Measurements from ENCODE around the gene AHRR. TPM values are rescaled to one million over a fixed set of nuclear protein-coding genes. Genes with fewer than 3 reads are reported as not detected.
A peak's percentile ranks its signal among the peaks of the same experiment; 100 is the strongest.
"Not testable (repeated sequence)": the region's sequence is repeated elsewhere in the genome, so short reads cannot be mapped to it uniquely, and the experiment has no call there.

Gene AHRR
- total RNA-seq, 1 donor from 2014 or later, result 2.0 TPM

DNA sequence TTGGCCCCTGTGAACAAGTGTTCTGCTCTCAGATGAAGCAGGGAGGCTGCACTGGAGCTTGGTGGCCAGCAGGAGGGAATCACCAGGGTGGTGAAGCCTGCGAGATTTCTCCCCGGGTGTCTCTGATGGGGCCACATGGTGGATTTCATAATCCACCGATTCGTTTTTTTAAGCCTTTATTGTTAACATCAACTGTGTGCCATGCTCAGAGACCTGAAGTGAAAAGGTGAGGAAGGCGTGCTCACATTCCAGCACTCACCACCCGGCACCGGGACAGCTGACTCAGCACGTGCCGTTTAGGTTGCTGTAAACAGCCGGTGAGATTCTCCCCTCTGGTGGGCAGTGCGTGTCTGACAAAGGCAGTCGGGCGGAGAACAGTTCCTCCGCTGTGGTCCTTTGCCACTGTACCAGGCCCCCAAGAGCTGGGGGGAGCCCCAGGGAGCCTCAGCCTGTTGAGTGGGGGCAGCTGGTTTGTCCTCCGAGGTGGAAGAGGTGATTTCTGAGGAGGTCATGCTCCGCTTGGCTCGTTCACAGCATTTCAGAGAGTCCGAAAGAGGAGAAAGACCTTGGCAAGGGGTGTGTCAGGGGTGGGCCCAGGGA is 12.7 kb upstream of the AHRR start:
- H3K27ac Mint-ChIP-seq (ENCODE audit: unreplicated experiment), result no peak overlapping the region
- TF ChIP-seq, protein P1, sequence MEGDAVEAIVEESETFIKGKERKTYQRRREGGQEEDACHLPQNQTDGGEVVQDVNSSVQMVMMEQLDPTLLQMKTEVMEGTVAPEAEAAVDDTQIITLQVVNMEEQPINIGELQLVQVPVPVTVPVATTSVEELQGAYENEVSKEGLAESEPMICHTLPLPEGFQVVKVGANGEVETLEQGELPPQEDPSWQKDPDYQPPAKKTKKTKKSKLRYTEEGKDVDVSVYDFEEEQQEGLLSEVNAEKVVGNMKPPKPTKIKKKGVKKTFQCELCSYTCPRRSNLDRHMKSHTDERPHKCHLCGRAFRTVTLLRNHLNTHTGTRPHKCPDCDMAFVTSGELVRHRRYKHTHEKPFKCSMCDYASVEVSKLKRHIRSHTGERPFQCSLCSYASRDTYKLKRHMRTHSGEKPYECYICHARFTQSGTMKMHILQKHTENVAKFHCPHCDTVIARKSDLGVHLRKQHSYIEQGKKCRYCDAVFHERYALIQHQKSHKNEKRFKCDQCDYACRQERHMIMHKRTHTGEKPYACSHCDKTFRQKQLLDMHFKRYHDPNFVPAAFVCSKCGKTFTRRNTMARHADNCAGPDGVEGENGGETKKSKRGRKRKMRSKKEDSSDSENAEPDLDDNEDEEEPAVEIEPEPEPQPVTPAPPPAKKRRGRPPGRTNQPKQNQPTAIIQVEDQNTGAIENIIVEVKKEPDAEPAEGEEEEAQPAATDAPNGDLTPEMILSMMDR (IDR thresholded peaks at IDR 0.05; ENCODE audit: partially characterized antibody, unreplicated experiment), result peak; percentile 35
- H3K36me3 Mint-ChIP-seq (ENCODE audit: unreplicated experiment), result no peaks in the 10 kb centered on the region
- DNase-seq, result no peak
- peaks cover 2% of the 10 kb centered on the region for H3K9me3 Mint-ChIP-seq (ENCODE audit: unreplicated experiment)
- peaks cover 1% of the 10 kb centered on the region for H3K27me3 Mint-ChIP-seq (ENCODE audit: unreplicated experiment)
- no peak overlapping the region for H3K4me3 Mint-ChIP-seq (ENCODE audit: unreplicated experiment)
- H3K4me1 Mint-ChIP-seq (ENCODE audit: low read depth, unreplicated experiment), result peaks cover 6% of the 10 kb centered on the region

DNA sequence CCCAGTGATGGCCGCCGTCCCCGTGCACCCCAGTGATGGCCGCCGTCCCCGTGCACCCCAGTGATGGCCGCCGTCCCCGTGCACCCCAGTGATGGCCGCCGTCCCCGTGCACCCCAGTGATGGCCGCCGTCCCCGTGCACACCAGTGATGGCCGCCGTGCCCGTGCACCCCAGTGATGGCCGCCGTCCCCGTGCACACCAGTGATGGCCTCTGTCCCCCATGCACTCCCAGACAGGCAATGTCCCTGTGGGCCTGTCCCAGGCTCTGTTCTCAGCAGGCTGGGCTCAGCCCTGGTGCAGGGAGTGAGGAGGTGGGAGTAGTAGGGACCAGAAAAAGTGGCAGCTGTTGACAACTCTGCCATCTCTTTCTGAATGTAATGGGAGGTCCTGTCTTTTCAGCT is 11.7 kb upstream of the AHRR start:
- not testable (repeated sequence) for H3K36me3 Mint-ChIP-seq (ENCODE audit: unreplicated experiment); H3K4me1 Mint-ChIP-seq (ENCODE audit: low read depth, unreplicated experiment); H3K27ac Mint-ChIP-seq (ENCODE audit: unreplicated experiment); H3K27me3 Mint-ChIP-seq (ENCODE audit: unreplicated experiment); H3K4me3 Mint-ChIP-seq (ENCODE audit: unreplicated experiment); H3K9me3 Mint-ChIP-seq (ENCODE audit: unreplicated experiment); DNase-seq

DNA sequence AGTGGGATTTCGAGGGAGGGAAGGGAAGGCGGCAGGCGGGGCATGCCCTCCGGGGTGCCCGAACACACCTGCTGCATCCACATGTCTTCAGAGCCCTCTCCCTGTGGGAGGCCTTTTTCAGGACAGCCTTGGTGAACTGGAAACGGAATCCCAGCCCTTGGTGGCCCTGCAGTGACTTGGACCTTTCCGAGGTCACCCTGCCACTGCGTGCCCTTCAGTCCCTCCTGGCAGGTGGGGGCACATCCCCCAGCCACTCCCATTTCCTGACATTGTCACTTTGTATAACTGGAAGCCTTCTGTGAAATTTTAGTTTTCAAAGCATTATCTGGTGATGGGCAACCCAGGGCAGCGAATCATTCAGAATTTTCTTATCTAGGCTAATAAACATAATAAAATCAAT is 11.0 kb upstream of the AHRR start:
- DNase-seq, result no peak
- Mint-ChIP-seq H3K4me1 (ENCODE audit: low read depth, unreplicated experiment) (peaks cover 6% of the 10 kb centered on the region), H3K9me3 (ENCODE audit: unreplicated experiment) (peaks cover 2% of the 10 kb centered on the region), H3K27ac (ENCODE audit: unreplicated experiment) (no peak overlapping the region), H3K27me3 (ENCODE audit: unreplicated experiment) (no peaks in the 10 kb centered on the region), H3K36me3 (ENCODE audit: unreplicated experiment) (no peaks in the 10 kb centered on the region), H3K4me3 (ENCODE audit: unreplicated experiment) (no peak overlapping the region)
- TF ChIP-seq, protein P1 (IDR thresholded peaks at IDR 0.05; ENCODE audit: partially characterized antibody, unreplicated experiment), result no peak

DNA sequence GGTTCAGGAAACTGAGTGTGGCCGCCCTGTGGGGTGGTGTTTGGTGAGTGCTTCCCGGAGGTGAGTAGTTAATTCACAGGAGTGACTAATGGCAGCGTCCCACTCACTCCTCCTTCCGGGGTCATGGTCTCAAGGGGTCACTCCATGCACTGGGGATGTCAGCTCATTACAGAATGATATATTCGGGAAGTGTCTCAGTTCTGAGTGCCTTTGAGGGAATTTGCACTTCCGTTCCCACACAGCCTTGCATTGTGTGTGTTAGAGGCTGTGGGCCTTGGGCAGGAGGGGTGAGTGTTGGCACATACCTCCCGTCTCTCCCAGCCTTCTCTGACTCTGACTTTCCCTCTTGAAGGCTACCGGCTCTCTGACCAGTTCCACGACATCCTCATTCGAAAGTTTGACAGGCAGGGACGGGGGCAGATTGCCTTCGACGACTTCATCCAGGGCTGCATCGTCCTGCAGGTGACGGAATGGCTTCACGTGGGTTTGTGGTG is 10.5 kb upstream of the AHRR start:
- DNase-seq, result no peak
- peaks cover 2% of the 10 kb centered on the region for H3K9me3 Mint-ChIP-seq (ENCODE audit: unreplicated experiment)
- H3K27ac Mint-ChIP-seq (ENCODE audit: unreplicated experiment), result no peak overlapping the region
- TF ChIP-seq, protein P1 (IDR thresholded peaks at IDR 0.05; ENCODE audit: partially characterized antibody, unreplicated experiment), result no peak
- no peaks in the 10 kb centered on the region for H3K27me3 Mint-ChIP-seq (ENCODE audit: unreplicated experiment)
- no peak overlapping the region for H3K4me3 Mint-ChIP-seq (ENCODE audit: unreplicated experiment)
- H3K36me3 Mint-ChIP-seq (ENCODE audit: unreplicated experiment), result no peaks in the 10 kb centered on the region
- H3K4me1 Mint-ChIP-seq (ENCODE audit: low read depth, unreplicated experiment), result peaks cover 3% of the 10 kb centered on the region

DNA sequence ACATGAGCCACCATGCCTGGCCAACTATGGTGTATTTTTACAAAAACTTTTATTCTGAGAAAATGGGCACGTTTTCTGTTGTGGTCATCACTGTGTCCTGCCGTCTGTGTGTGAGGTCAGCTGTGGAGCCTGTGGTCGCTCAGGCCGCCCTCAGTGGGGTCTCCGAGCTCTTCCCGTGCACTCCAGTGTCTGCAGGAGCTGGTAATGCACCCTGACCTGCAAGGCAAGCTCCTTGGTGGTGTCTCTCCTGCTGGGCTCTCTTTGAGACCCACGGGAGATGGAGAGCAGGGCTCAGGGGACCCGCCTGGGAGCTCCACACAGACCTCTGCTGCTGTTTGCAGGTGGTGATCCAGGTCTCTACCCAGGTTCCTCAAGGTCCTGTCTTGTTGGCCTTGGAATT is 9.6 kb upstream of the AHRR start:
- H3K4me3 Mint-ChIP-seq (ENCODE audit: unreplicated experiment), result no peak overlapping the region
- H3K9me3 Mint-ChIP-seq (ENCODE audit: unreplicated experiment), result peaks cover 2% of the 10 kb centered on the region
- TF ChIP-seq, protein P1 (IDR thresholded peaks at IDR 0.05; ENCODE audit: partially characterized antibody, unreplicated experiment), result no peak
- no peaks in the 10 kb centered on the region for H3K36me3 Mint-ChIP-seq (ENCODE audit: unreplicated experiment)
- peaks cover 3% of the 10 kb centered on the region for H3K4me1 Mint-ChIP-seq (ENCODE audit: low read depth, unreplicated experiment)
- DNase-seq, result no peak
- H3K27me3 Mint-ChIP-seq (ENCODE audit: unreplicated experiment), result no peaks in the 10 kb centered on the region
- no peak overlapping the region for H3K27ac Mint-ChIP-seq (ENCODE audit: unreplicated experiment)

All from glutamatergic neuron (in vitro differentiated cells).